Neural cell (in vitro differentiated cells): ENCODE results near the gene TTLL5. TPM values are rescaled to one million over a fixed set of nuclear protein-coding genes. Genes with fewer than 3 reads are reported as not detected.

Experiments used
- H2AFZ ChIP-seq: fragments of 200-600, 300-800 bp; sonication (generic), shearing (Covaris generic); 2 replicates; pipeline ENCODE4 v1.6.0; 2014; ENCODE audit warnings: low read depth, mild to moderate bottlenecking, antibody characterized with exemption, low read length, moderate library complexity
- H3F3A ChIP-seq: fragments of 200-600 bp; shearing (Covaris generic); 2 replicates; pipeline ENCODE4 v1.6.1; 2016; ENCODE audit warnings: mild to moderate bottlenecking, moderate library complexity, mixed read lengths, antibody characterized with exemption, low read length; ENCODE audit not compliant: insufficient read depth, poor library complexity, severe bottlenecking
- H3K27ac ChIP-seq: fragments of 200-600, 300-800 bp; sonication (generic), shearing (Covaris generic); 2 replicates; pipeline ENCODE4 v1.5.1; 2014; ENCODE audit warnings: mild to moderate bottlenecking, low read length, moderate library complexity
- H3K27me3 ChIP-seq: fragments of 300-800, 200-600 bp; sonication (generic), shearing (Covaris generic); 2 replicates; pipeline ENCODE4 v1.6.0; 2014; ENCODE audit warnings: mild to moderate bottlenecking, low read depth, low read length, moderate library complexity; ENCODE audit not compliant: insufficient read depth
- H3K36me3 ChIP-seq: fragments of 300-800, 200-600 bp; sonication (generic), shearing (Covaris generic); 2 replicates; pipeline ENCODE4 v1.5.1; 2014; ENCODE audit warnings: mild to moderate bottlenecking, antibody characterized with exemption, low read length, moderate library complexity; ENCODE audit not compliant: insufficient read depth
- H3K4me2 ChIP-seq: fragments of 300-800, 200-600 bp; sonication (generic), shearing (Covaris generic); 2 replicates; pipeline ENCODE4 v1.6.0; 2014; ENCODE audit warnings: mild to moderate bottlenecking, low read length
- H3K4me3 ChIP-seq: fragments of 300-800, 200-600 bp; sonication (generic), shearing (Covaris generic); 2 replicates; pipeline ENCODE4 v1.5.1; 2014; ENCODE audit warnings: mild to moderate bottlenecking, low read length, moderate library complexity
- H3K79me2 ChIP-seq: fragments of 200-600 bp; shearing (Covaris generic); replicated peaks from 2 replicates; pipeline ENCODE4 v1.6.0; 2014; ENCODE audit warnings: mild to moderate bottlenecking, low read length, moderate library complexity; ENCODE audit not compliant: insufficient read depth
- H3K9ac ChIP-seq: fragments of 300-800, 200-600 bp; sonication (generic), shearing (Covaris generic); 2 replicates; pipeline ENCODE4 v1.6.1; 2016; ENCODE audit warnings: mild to moderate bottlenecking, low read length, mixed read lengths
- H3K9me2 ChIP-seq: fragments of 200-600 bp; shearing (Covaris generic); 2 replicates; pipeline ENCODE4 v1.6.1; 2016; ENCODE audit warnings: mild to moderate bottlenecking, low read length, mixed read lengths; ENCODE audit not compliant: insufficient read depth
- H3K9me3 ChIP-seq: fragments of 200-600, 300-800 bp; sonication (generic), shearing (Covaris generic); 2 replicates; pipeline ENCODE4 v1.6.1; 2016; ENCODE audit warnings: mild to moderate bottlenecking, mixed run types, low read length, moderate library complexity, mixed read lengths
- H4K20me1 ChIP-seq: fragments of 200-600 bp; shearing (Covaris generic); 2 replicates; pipeline ENCODE4 v1.6.1; 2016; ENCODE audit warnings: mild to moderate bottlenecking, mixed run types; ENCODE audit not compliant: insufficient read depth
- CTCF ChIP-seq: fragments of 450-650 bp; IDR thresholded peaks from 2 replicates; pipeline ENCODE4 v1.5.1; 2014; ENCODE audit warnings: antibody characterized with exemption, mild to moderate bottlenecking, moderate library complexity; ENCODE audit not compliant: poor library complexity, severe bottlenecking
- EP300 ChIP-seq: fragments of 450-650 bp; conservative IDR thresholded peaks from 2 replicates; pipeline ENCODE4 v1.6.1; 2014; ENCODE audit warnings: antibody characterized with exemption, mild to moderate bottlenecking, moderate library complexity; ENCODE audit not compliant: poor library complexity, severe bottlenecking
- EZH2 ChIP-seq: fragments of 200-600, 300-800 bp; shearing (Covaris generic), sonication (generic); IDR thresholded peaks from 2 replicates; pipeline ENCODE4 v1.6.1; 2014; ENCODE audit warnings: antibody characterized with exemption, low read length, borderline replicate concordance, mild to moderate bottlenecking; ENCODE audit not compliant: insufficient read depth, poor library complexity, severe bottlenecking
- MXI1 ChIP-seq: fragments of 450-650 bp; conservative IDR thresholded peaks from 2 replicates; pipeline ENCODE4 v1.6.1; 2014; ENCODE audit warnings: antibody characterized with exemption, mild to moderate bottlenecking; ENCODE audit not compliant: poor library complexity, severe bottlenecking
- POLR2AphosphoS5 ChIP-seq: IDR thresholded peaks from 2 replicates; pipeline ENCODE4 v1.6.1; 2012
- RAD21 ChIP-seq: fragments of 450-650 bp; conservative IDR thresholded peaks from 2 replicates; pipeline ENCODE4 v1.6.1; 2014; ENCODE audit warnings: antibody characterized with exemption, mild to moderate bottlenecking, moderate library complexity
- REST ChIP-seq: IDR thresholded peaks from 2 replicates; pipeline ENCODE4 v1.6.1; 2012; ENCODE audit warnings: borderline replicate concordance
- SMC3 ChIP-seq: fragments of 450-650 bp; conservative IDR thresholded peaks from 2 replicates; pipeline ENCODE4 v1.6.1; 2014; ENCODE audit warnings: antibody characterized with exemption, mild to moderate bottlenecking, moderate library complexity; ENCODE audit not compliant: poor library complexity
- TAF1 ChIP-seq: IDR thresholded peaks from 2 replicates; pipeline ENCODE4 v1.6.1; 2012; ENCODE audit warnings: low read depth
- polyA plus RNA-seq: library from polyadenylated mRNA; depleted of rRNA; stranded (reverse); fragments of >200 nt; gene quantifications from 2 replicates; pipeline ENCODE4 v1.2.3, GENCODE V29; 2014

Gene TTLL5
- polyA plus RNA-seq, 1 donor from 2014 or later: 8.2 TPM

GRCh38 chr14:75714991-75715390, 53.9 kb downstream of the TTLL5 start:
- no peaks in the 10 kb centered on the region for H3K27me3 ChIP-seq
- no peaks in the 10 kb centered on the region for H3F3A ChIP-seq
- H3K9me2 ChIP-seq: no peaks in the 10 kb centered on the region
- H4K20me1 ChIP-seq: no peaks in the 10 kb centered on the region
- H3K9me3 ChIP-seq: no peaks in the 10 kb centered on the region
- no peaks in the 10 kb centered on the region for H3K36me3 ChIP-seq
- no peak overlapping the region for H3K9ac ChIP-seq
- H2AFZ ChIP-seq: no peak overlapping the region
- H3K4me3 ChIP-seq: no peak overlapping the region
- H3K79me2 ChIP-seq: no peaks in the 10 kb centered on the region
- TF ChIP-seq MXI1 (no peak), POLR2AphosphoS5 (no peak), RAD21 (no peak), SMC3 (no peak), EP300 (no peak), REST (no peak), TAF1 (no peak), EZH2 (no peak), CTCF (no peak)
- no peak overlapping the region for H3K27ac ChIP-seq
- H3K4me2 ChIP-seq: no peak overlapping the region

GRCh38 chr14:75715926-75716780, 55.1 kb downstream of the TTLL5 start:
- Histone ChIP-seq H2AFZ (no peak overlapping the region), H3K27ac (no peak overlapping the region), H3K4me3 (no peak overlapping the region), H3K9ac (no peak overlapping the region), H3K79me2 (no peaks in the 10 kb centered on the region), H3K9me2 (no peaks in the 10 kb centered on the region), H3K4me2 (no peak overlapping the region), H3F3A (no peaks in the 10 kb centered on the region), H3K27me3 (no peaks in the 10 kb centered on the region), H3K9me3 (no peaks in the 10 kb centered on the region), H3K36me3 (no peaks in the 10 kb centered on the region), H4K20me1 (no peaks in the 10 kb centered on the region)
- TF ChIP-seq POLR2AphosphoS5 (no peak), MXI1 (no peak)
